ENCODE results near the gene PIP4K2C.

PIP4K2C gene

GRCh38 chr12:57600395-57600794 lies 9.4 kb downstream of the PIP4K2C start:
- in situ Hi-C loops (cut with HindIII; ENCODE audit: low pct_unique_long_range_greater_than_20kb, low sequenced_read_pairs): no loop called here
- TF ChIP-seq JUND (IDR thresholded peaks at IDR 0.05; ENCODE audit: low read depth): no peak
- DNase-seq (ENCODE audit: low read depth in 1 of 2, low spot score in 1 of 2): no peak

- TF ChIP-seq JUND (IDR thresholded peaks at IDR 0.05; ENCODE audit: low read depth): no peak
- no peak for DNase-seq (ENCODE audit: low read depth in 1 of 2, low spot score in 1 of 2)
- in situ Hi-C loops (cut with HindIII; ENCODE audit: low pct_unique_long_range_greater_than_20kb, low sequenced_read_pairs): no loop called here
Measured at GRCh38 chr12:57602544-57602943, 11.6 kb downstream of the PIP4K2C start.

- TF ChIP-seq JUND (IDR thresholded peaks at IDR 0.05; ENCODE audit: low read depth): no peak
- in situ Hi-C loops (cut with HindIII; ENCODE audit: low pct_unique_long_range_greater_than_20kb, low sequenced_read_pairs): no loop called here
- no peak for DNase-seq (ENCODE audit: low read depth in 1 of 2, low spot score in 1 of 2)
Measured at GRCh38 chr12:57603324-57603723, 12.3 kb downstream of the PIP4K2C start.

GRCh38 chr12:57603815-57604453 lies 12.9 kb downstream of the PIP4K2C start:
- in situ Hi-C loops (cut with HindIII; ENCODE audit: low pct_unique_long_range_greater_than_20kb, low sequenced_read_pairs): no loop called here
- peak in 1 of 2 experiments; percentile 61 for DNase-seq (ENCODE audit: low read depth in 1 of 2, low spot score in 1 of 2)
- TF ChIP-seq JUND (IDR thresholded peaks at IDR 0.05; ENCODE audit: low read depth): no peak

GRCh38 chr12:57604454-57604991 lies 13.5 kb downstream of the PIP4K2C start, which contains the start of gene DTX3:
DTX3 (plus strand) TSS chr12:57604824; CDS start chr12:57606518, 1,694 bp downstream.
- TF ChIP-seq JUND (IDR thresholded peaks at IDR 0.05; ENCODE audit: low read depth): no peak
- in situ Hi-C loops (cut with HindIII; ENCODE audit: low pct_unique_long_range_greater_than_20kb, low sequenced_read_pairs): no loop called here

GRCh38 chr12:57604992-57605810 lies 14.2 kb downstream of the PIP4K2C start:
- peak in 1 of 2 experiments; percentile 45 for DNase-seq (ENCODE audit: low read depth in 1 of 2, low spot score in 1 of 2)
- no peak for TF ChIP-seq JUND (IDR thresholded peaks at IDR 0.05; ENCODE audit: low read depth)
- in situ Hi-C loops (cut with HindIII; ENCODE audit: low pct_unique_long_range_greater_than_20kb, low sequenced_read_pairs): no loop called here

More at GRCh38 chr12:57604454-57604991, 13.5 kb downstream of the PIP4K2C start, which contains the start of gene DTX3:
- DNase-seq (ENCODE audit: low read depth in 1 of 2, low spot score in 1 of 2): peak in 1 of 2 experiments; percentile 52

- in situ Hi-C loops (cut with HindIII; ENCODE audit: low pct_unique_long_range_greater_than_20kb, low sequenced_read_pairs): no loop called here
- TF ChIP-seq JUND (IDR thresholded peaks at IDR 0.05; ENCODE audit: low read depth): no peak
- no peak for DNase-seq (ENCODE audit: low read depth in 1 of 2, low spot score in 1 of 2)
Measured at GRCh38 chr12:57605811-57606311, 14.9 kb downstream of the PIP4K2C start.

- no peak for TF ChIP-seq JUND (IDR thresholded peaks at IDR 0.05; ENCODE audit: low read depth)
- in situ Hi-C loops (cut with HindIII; ENCODE audit: low pct_unique_long_range_greater_than_20kb, low sequenced_read_pairs): no loop called here
- no peak for DNase-seq (ENCODE audit: low read depth in 1 of 2, low spot score in 1 of 2)
Measured at GRCh38 chr12:57606399-57606798, 15.4 kb downstream of the PIP4K2C start.

- in situ Hi-C loops (cut with HindIII; ENCODE audit: low pct_unique_long_range_greater_than_20kb, low sequenced_read_pairs): no loop called here
- TF ChIP-seq JUND (IDR thresholded peaks at IDR 0.05; ENCODE audit: low read depth): no peak
Measured at GRCh38 chr12:57606821-57607220, 15.8 kb downstream of the PIP4K2C start.

GRCh38 chr12:57607958-57608663 lies 17.1 kb downstream of the PIP4K2C start:
- no peak for TF ChIP-seq JUND (IDR thresholded peaks at IDR 0.05; ENCODE audit: low read depth)
- in situ Hi-C loops (cut with HindIII; ENCODE audit: low pct_unique_long_range_greater_than_20kb, low sequenced_read_pairs): no loop called here
- no peak for DNase-seq (ENCODE audit: low read depth in 1 of 2, low spot score in 1 of 2)

More at GRCh38 chr12:57606821-57607220, 15.8 kb downstream of the PIP4K2C start:
- DNase-seq (ENCODE audit: low read depth in 1 of 2, low spot score in 1 of 2): no peak

GRCh38 chr12:57609101-57609780 lies 18.2 kb downstream of the PIP4K2C start:
- in situ Hi-C loops (cut with HindIII; ENCODE audit: low pct_unique_long_range_greater_than_20kb, low sequenced_read_pairs): no loop called here
- TF ChIP-seq JUND (IDR thresholded peaks at IDR 0.05; ENCODE audit: low read depth): no peak
- DNase-seq (ENCODE audit: low read depth in 1 of 2, low spot score in 1 of 2): no peak
